GM21528 (cell line): ENCODE measurements around the gene ACOXL.
"Not testable (repeated sequence)": the region's sequence is repeated elsewhere in the genome, so short reads cannot be mapped to it uniquely, and the experiment has no call there.

ENCODE experiments used
- ATAC-seq: cut with Tn5 transposase; IDR thresholded peaks from one replicate; pipeline ENCODE4 v1.9.1; 2021; ENCODE audit warnings: mild to moderate bottlenecking, moderate library complexity; ENCODE audit not compliant: unreplicated experiment, low FRiP score

The ACOXL gene

GRCh38 chr2:111029181-111029927 lies 297.0 kb downstream of the ACOXL start:
- no peak for ATAC-seq

- peak; percentile 70 for ATAC-seq
Observed at GRCh38 chr2:111030260-111030891, 298.0 kb downstream of the ACOXL start.

GRCh38 chr2:111030945-111031344 lies 298.6 kb downstream of the ACOXL start:
- no peak for ATAC-seq

- ATAC-seq: no peak
Observed at GRCh38 chr2:111031546-111032478, 299.4 kb downstream of the ACOXL start.

GRCh38 chr2:111032721-111033429 lies 300.5 kb downstream of the ACOXL start:
- no peak for ATAC-seq

GRCh38 chr2:111034146-111034545 lies 301.8 kb downstream of the ACOXL start:
- ATAC-seq: no peak

GRCh38 chr2:111034606-111035005 lies 302.2 kb downstream of the ACOXL start:
- no peak for ATAC-seq

GRCh38 chr2:111035830-111036441 lies 303.6 kb downstream of the ACOXL start:
- no peak for ATAC-seq

- ATAC-seq: no peak
Observed at GRCh38 chr2:111037128-111037527, 304.8 kb downstream of the ACOXL start.

GRCh38 chr2:111039628-111040383 lies 307.4 kb downstream of the ACOXL start:
- no peak for ATAC-seq

- no peak for ATAC-seq
Observed at GRCh38 chr2:111041398-111042202, 309.2 kb downstream of the ACOXL start.

- ATAC-seq: no peak
Observed at GRCh38 chr2:111042261-111042660, 309.9 kb downstream of the ACOXL start.

GRCh38 chr2:111042772-111043771 lies 310.7 kb downstream of the ACOXL start:
- ATAC-seq: peak; percentile 59

- no peak for ATAC-seq
Observed at GRCh38 chr2:111044066-111044465, 311.7 kb downstream of the ACOXL start.

GRCh38 chr2:111045236-111045635 lies 312.9 kb downstream of the ACOXL start:
- ATAC-seq: not testable (repeated sequence)

GRCh38 chr2:111045771-111046444 lies 313.5 kb downstream of the ACOXL start:
- no peak for ATAC-seq

GRCh38 chr2:111046670-111047069 lies 314.3 kb downstream of the ACOXL start:
- no peak for ATAC-seq
